ENCODE data around the gene UMPS. TPM values are rescaled to one million over a fixed set of nuclear protein-coding genes. Genes with fewer than 3 reads are reported as not detected.

The UMPS gene
- total RNA-seq, 1 donor, result 28.6 TPM

DNA sequence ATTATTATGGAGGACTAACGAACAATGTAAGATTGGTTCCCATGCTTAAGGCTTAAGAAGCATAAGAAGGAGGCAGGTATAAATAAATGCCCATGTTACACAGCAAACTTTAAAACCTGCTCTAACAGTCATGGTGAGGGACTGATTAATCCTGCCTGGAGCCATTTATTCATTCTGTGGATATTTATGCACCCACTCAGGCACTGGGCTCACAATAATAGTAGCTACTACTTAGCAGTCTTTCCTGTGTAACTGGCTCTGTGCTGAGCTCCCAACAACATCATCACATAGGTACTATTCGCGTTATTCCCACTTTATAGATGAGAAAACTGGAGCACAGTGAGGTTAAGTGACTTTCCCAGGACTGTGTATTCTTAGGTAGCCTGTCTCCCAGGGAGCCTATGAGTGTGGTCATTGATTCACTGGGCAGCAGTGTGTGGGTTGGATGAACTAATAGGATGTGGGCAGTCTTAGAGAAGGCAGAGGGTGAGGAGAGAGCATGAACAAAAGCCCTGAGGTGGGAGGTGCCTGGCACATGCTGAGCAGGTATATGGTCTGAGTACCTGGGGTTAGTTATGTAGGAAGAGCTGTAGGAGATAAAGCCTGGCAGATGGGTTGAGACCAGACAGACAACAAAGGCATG is 44.1 kb upstream of the UMPS start:
- H3K4me3 ChIP-seq (ENCODE audit: low read depth, low read length), result no peak overlapping the region
- no peak for DNase-seq (ENCODE audit: low read depth)
- TF ChIP-seq, protein P1, sequence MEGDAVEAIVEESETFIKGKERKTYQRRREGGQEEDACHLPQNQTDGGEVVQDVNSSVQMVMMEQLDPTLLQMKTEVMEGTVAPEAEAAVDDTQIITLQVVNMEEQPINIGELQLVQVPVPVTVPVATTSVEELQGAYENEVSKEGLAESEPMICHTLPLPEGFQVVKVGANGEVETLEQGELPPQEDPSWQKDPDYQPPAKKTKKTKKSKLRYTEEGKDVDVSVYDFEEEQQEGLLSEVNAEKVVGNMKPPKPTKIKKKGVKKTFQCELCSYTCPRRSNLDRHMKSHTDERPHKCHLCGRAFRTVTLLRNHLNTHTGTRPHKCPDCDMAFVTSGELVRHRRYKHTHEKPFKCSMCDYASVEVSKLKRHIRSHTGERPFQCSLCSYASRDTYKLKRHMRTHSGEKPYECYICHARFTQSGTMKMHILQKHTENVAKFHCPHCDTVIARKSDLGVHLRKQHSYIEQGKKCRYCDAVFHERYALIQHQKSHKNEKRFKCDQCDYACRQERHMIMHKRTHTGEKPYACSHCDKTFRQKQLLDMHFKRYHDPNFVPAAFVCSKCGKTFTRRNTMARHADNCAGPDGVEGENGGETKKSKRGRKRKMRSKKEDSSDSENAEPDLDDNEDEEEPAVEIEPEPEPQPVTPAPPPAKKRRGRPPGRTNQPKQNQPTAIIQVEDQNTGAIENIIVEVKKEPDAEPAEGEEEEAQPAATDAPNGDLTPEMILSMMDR (IDR thresholded peaks at IDR 0.05; ENCODE audit: insufficient read depth, low read length), result no peak

DNA sequence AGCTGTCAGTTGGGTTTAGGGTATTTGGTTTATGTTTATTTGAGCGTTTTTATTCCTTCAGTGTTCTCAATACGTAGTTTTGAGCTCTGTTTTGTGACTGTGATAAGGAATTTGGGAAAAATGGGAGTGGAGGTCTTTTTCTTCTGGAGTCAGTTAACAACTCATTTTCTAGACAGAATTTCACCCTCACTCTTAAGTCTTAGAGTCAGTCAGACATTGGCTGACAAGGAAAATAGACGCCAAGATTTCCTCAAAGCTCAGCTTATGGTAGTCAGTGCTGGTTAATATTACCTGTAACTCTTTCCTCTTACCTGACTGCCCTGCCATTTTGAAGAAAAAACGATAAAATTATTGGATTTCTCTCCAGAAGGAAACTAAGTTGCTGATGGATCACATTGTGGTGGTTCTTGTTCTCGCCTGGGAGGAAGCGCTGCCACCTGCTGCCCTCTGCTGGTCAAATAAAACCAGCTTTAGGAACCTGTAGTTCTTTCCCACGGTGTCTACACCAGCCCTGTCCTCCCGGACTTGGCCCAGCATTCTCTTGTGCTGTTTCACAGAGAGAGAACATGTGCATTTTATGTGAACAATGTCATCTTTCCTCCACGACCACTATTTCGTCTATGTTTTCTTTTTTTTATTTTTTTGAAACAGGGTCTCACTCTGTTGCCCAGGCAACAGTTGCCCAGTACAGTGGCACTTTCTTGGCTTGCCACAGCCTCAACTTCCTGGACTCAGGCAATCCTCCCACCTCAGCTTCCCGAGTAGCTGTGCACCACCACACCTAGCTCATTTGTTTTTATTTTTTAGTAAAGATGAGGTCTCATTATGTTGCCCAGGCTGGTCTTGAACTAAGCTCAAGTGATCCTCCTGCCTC is 41.4 kb upstream of the UMPS start:
- DNase-seq (ENCODE audit: low read depth), result peak; percentile 84
- H3K4me3 ChIP-seq (ENCODE audit: low read depth, low read length), result no peak overlapping the region
- TF ChIP-seq, protein P1 (IDR thresholded peaks at IDR 0.05; ENCODE audit: insufficient read depth, low read length), result peak; percentile 88

GRCh38 chr3:124691599-124691998 is 38.7 kb upstream of the UMPS start:
- no peak overlapping the region for H3K4me3 ChIP-seq (ENCODE audit: low read depth, low read length)
- DNase-seq (ENCODE audit: low read depth), result no peak
- TF ChIP-seq, protein P1 (IDR thresholded peaks at IDR 0.05; ENCODE audit: insufficient read depth, low read length), result no peak

DNA sequence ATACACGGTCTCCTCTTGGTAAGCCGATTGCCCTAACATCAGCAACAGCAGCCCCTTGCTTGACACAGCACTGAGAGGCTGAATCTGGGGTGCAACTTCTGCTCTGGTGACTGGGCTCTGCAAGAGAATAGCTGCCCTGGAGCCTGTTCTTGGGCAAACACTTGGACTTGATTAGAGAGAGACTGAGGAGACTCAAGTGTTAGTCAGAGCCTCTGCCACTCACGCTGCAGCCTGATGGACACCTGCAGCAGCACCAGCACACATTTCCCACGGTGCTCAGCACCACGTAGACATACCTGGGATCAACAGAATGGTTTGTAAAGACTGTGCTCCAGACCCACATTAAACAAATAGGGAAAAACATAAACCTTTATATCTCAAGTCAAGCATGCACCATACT is 35.8 kb upstream of the UMPS start:
- DNase-seq (ENCODE audit: low read depth), result no peak
- TF ChIP-seq, protein P1 (IDR thresholded peaks at IDR 0.05; ENCODE audit: insufficient read depth, low read length), result no peak
- H3K4me3 ChIP-seq (ENCODE audit: low read depth, low read length), result no peak overlapping the region

GRCh38 chr3:124695369-124695768 is 34.9 kb upstream of the UMPS start:
- H3K4me3 ChIP-seq (ENCODE audit: low read depth, low read length), result no peak overlapping the region
- TF ChIP-seq, protein P1 (IDR thresholded peaks at IDR 0.05; ENCODE audit: insufficient read depth, low read length), result no peak
- no peak for DNase-seq (ENCODE audit: low read depth)

DNA sequence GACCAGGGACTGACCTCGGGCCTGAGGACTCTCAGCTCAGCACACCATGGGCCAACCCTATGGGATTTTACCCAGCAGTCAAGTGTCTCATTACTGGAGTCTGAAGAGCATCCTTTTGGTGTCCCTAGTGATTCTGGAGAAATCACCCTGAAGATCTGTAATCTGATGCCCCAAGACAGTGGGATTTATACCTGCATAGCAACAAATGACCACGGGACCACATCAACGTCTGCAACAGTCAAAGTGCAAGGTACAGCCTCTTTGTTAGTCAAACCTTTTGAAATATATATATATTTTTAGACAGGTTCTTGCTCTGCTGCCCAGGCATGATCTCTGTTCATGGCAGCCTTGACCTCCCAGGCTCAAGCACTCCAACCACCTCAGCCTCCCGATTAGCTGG is 34.2 kb upstream of the UMPS start:
- DNase-seq (ENCODE audit: low read depth), result no peak
- no peak overlapping the region for H3K4me3 ChIP-seq (ENCODE audit: low read depth, low read length)
- TF ChIP-seq, protein P1 (IDR thresholded peaks at IDR 0.05; ENCODE audit: insufficient read depth, low read length), result no peak

Measured in fibroblast of the aortic adventitia (primary cell).